Left lung (tissue), 10 donors: ENCODE results near the gene HEG1. TPM values are rescaled to one million over a fixed set of nuclear protein-coding genes. Genes with fewer than 3 reads are reported as not detected.

Source experiments
- ATAC-seq: fragments of 200-7000 bp; cut with Tn5 transposase; one replicate; pipeline ENCODE4 v1.9.1; 2020; ENCODE audit warnings: moderate library complexity
- DNase-seq, 4 donors: peaks; one replicate each; pipeline ENCODE4 v3.0.0-alpha.2; 2013 to 2020
- H3K27ac ChIP-seq, 2 donors: fragments of 200-600 bp; sonication (generic) in 1 of 2; one replicate each; pipeline versions ENCODE4 v1.5.0 to v1.8.0; 2020 to 2021
- H3K27me3 ChIP-seq, 2 donors: fragments of 200-600 bp; sonication (generic) in 1 of 2; one replicate each; pipeline versions ENCODE4 v1.5.0 to v1.8.0; 2020 to 2021
- H3K36me3 ChIP-seq, 2 donors: fragments of 200-600 bp; sonication (generic) in 1 of 2; one replicate each; pipeline versions ENCODE4 v1.5.0 to v1.8.0; 2020 to 2021
- H3K4me1 ChIP-seq, 2 donors: fragments of 200-600 bp; one replicate each; pipeline ENCODE4 v1.8.0; 2021
- H3K4me3 ChIP-seq, 2 donors: fragments of 200-600 bp; sonication (generic) in 1 of 2; one replicate each; pipeline versions ENCODE4 v1.5.0 to v1.8.0; 2020 to 2021; ENCODE audit warnings: mild to moderate bottlenecking in 1 of 2
- H3K9me3 ChIP-seq, 2 donors: fragments of 200-600 bp; sonication (generic) in 1 of 2; one replicate each; pipeline versions ENCODE4 v1.5.0 to v1.8.0; 2020 to 2021
- CTCF ChIP-seq, 2 donors: fragments of 200-600 bp; sonication (generic) in 1 of 2; IDR thresholded peaks; one replicate each; pipeline versions ENCODE4 v1.5.0 to v1.8.0; 2021; ENCODE audit warnings: antibody characterized with exemption in 2 of 2
- intact Hi-C, 2 donors: fragments of 100-400 bp; cut with DNase I; formaldehyde crosslinking; loops; one replicate each; pipeline versions ENCODE4 v1.11.2 to v1.14.2; 2022
- polyA plus RNA-seq, 6 donors: library from polyadenylated mRNA; unstranded; fragments of 120-200 nt; gene quantifications; one replicate each; pipeline ENCODE4 v1.2.1, GENCODE V29; 2013; ENCODE audit not compliant: insufficient read length in 6 of 6
- total RNA-seq, 2 donors: library from RNA; stranded (reverse); fragmentation: NEBNext Ultra II Directional; extraction: Animal tissue kit (Norgen Biotek cat#: 25700); gene quantifications; one replicate each; pipeline ENCODE4 v1.2.1, GENCODE V29; 2021
- donor health status: DM: no; HTN: yes; CAD: no.
- donor health status: DM: no; HTN: no; CAD: no.

HEG1 gene
- total and polyA plus RNA-seq, 8 donors: 43.8 to 132 (median 58.2) TPM

GRCh38 chr3:124923833-124924232, 132.0 kb downstream of the HEG1 start:
- Histone ChIP-seq H3K27me3 (no peaks in the 10 kb centered on the region), H3K4me1 (no peaks in the 10 kb centered on the region), H3K9me3 (no peaks in the 10 kb centered on the region), H3K27ac (no peak overlapping the region), H3K4me3 (no peak overlapping the region), H3K36me3 (no peaks in the 10 kb centered on the region)
- intact Hi-C loops: no loop called here
- ATAC-seq (no peak), DNase-seq (no peak)
- no peak for TF ChIP-seq CTCF (IDR thresholded peaks at IDR 0.05)

GRCh38 chr3:124920718-124921117, 135.1 kb downstream of the HEG1 start:
- H3K27ac ChIP-seq: no peak overlapping the region
- ATAC-seq: no peak
- intact Hi-C loops: no loop called here
- H3K9me3 ChIP-seq: no peaks in the 10 kb centered on the region
- no peaks in the 10 kb centered on the region for H3K36me3 ChIP-seq
- H3K27me3 ChIP-seq: no peaks in the 10 kb centered on the region
- no peaks in the 10 kb centered on the region for H3K4me1 ChIP-seq
- no peak overlapping the region for H3K4me3 ChIP-seq
- no peak for TF ChIP-seq CTCF (IDR thresholded peaks at IDR 0.05)
- no peak for DNase-seq

DNA sequence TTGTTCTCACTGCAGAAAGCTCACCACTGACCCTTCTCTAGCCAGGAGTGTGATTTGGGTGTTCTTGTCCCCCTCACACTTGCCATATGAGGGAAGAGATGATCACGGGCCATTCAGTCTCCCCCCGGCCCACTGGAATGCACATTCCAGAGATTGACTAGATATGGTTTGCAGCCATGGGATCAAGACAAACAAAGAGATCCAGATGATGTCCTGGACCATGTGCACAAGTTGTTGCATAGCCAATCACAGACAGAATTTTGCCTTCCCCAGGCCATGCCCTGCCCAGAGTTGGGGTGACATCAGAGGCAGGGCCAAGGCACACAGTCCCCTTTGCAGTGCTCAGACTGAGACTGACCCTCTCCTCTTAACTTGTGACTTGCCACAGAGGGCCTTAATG, 136.0 kb downstream of the HEG1 start:
- ATAC-seq (no peak), DNase-seq (no peak)
- Histone ChIP-seq H3K36me3 (no peaks in the 10 kb centered on the region), H3K27ac (no peak overlapping the region), H3K27me3 (no peaks in the 10 kb centered on the region), H3K9me3 (no peaks in the 10 kb centered on the region), H3K4me3 (no peak overlapping the region), H3K4me1 (no peaks in the 10 kb centered on the region)
- no peak for TF ChIP-seq CTCF (IDR thresholded peaks at IDR 0.05)
- intact Hi-C loops: no loop called here

- no peaks in the 10 kb centered on the region for H3K4me1 ChIP-seq
- H3K36me3 ChIP-seq: no peaks in the 10 kb centered on the region
- intact Hi-C loops: no loop called here
- no peaks in the 10 kb centered on the region for H3K27me3 ChIP-seq
- ATAC-seq (no peak), DNase-seq (no peak)
- TF ChIP-seq CTCF (IDR thresholded peaks at IDR 0.05): no peak
- no peak overlapping the region for H3K4me3 ChIP-seq
- no peaks in the 10 kb centered on the region for H3K9me3 ChIP-seq
- no peak overlapping the region for H3K27ac ChIP-seq
These were observed 137.3 kb downstream of the HEG1 start for GRCh38 chr3:124918524-124918923.

- TF ChIP-seq CTCF (IDR thresholded peaks at IDR 0.05): no peak
- no peaks in the 10 kb centered on the region for H3K27me3 ChIP-seq
- no peaks in the 10 kb centered on the region for H3K9me3 ChIP-seq
- DNase-seq (peak in 2 of 4 donors; percentile 17 to 31), ATAC-seq (no peak)
- no peak overlapping the region for H3K27ac ChIP-seq
- H3K4me1 ChIP-seq: no peaks in the 10 kb centered on the region
- H3K36me3 ChIP-seq: no peaks in the 10 kb centered on the region
- intact Hi-C loops: no loop called here
- no peak overlapping the region for H3K4me3 ChIP-seq
These were observed 138.9 kb downstream of the HEG1 start for GRCh38 chr3:124916837-124917409.

Other genes starting within 250 kb of the HEG1 start
- gene ITGB5, start 168.6 kb downstream of the HEG1 start, total RNA-seq: 100 to 1,000 TPM in 1 of 2 donors, 10 to 100 TPM in 1; 94.0 to 142 TPM
- gene ITGB5, start 168.6 kb downstream of the HEG1 start, polyA plus RNA-seq: 10 to 100 TPM; 54.8 to 72.3 (median 66.3) TPM
- under 1 TPM in 1 of 2 donors, not detected in 1; 0.50 TPM for gene MUC13, start 121.2 kb downstream of the HEG1 start, total RNA-seq
- gene MUC13, start 121.2 kb downstream of the HEG1 start, polyA plus RNA-seq: not detected
- 10 to 100 TPM in 1 of 2 donors, 1 to 10 TPM in 1; 9.0 to 17.1 TPM for gene SLC12A8, start 156.8 kb upstream of the HEG1 start, total RNA-seq
- gene SLC12A8, start 156.8 kb upstream of the HEG1 start, polyA plus RNA-seq: 1 to 10 TPM; 1.1 to 2.4 (median 1.5) TPM